GM10266 (cell line): ENCODE measurements around the gene SRSF3.
"Not testable (repeated sequence)": the region's sequence is repeated elsewhere in the genome, so short reads cannot be mapped to it uniquely, and the experiment has no call there.

Experiments used
- DNase-seq: peaks from one replicate; pipeline ENCODE4 v3.0.0; 2012; ENCODE audit errors: extremely low spot score
- CTCF ChIP-seq: IDR thresholded peaks from 2 replicates; pipeline ENCODE4 v1.5.1; 2012; ENCODE audit warnings: mild to moderate bottlenecking, low read depth; ENCODE audit not compliant: control insufficient read depth, insufficient read depth; ENCODE audit errors: missing control alignments

SRSF3 gene

GRCh38 chr6:36599791-36600209 lies 5.6 kb downstream of the SRSF3 start:
- DNase-seq = no peak

DNA sequence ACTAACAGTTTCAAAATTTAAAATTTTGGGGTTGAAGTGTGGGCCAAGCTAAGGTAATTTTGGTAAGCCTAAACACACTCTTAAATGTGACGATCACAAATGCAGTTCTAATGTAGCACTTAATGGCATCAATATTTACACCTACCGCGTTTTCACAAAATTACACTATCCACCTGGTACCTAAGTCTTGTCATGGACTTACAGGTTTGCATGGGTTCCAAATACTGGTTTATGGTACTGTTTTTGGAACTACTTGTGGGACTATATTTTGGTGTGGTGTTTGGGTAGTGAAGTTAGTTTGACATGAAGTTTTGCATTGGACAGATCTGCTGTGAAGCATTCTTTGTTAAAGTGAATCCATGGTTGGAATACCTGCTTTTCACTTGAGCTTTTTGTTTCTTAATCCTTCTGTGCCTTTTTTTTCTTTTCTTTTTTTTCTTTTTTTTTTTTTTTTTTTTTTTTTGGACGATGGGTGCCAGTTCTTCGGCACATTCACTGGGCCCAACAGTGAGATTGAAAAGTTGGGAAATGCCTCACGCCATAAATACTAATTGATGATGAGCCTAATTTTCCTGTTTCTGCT lies 6.5 kb downstream of the SRSF3 start:
- no peak for DNase-seq
- TF ChIP-seq CTCF = no peak

More at GRCh38 chr6:36599791-36600209, 5.6 kb downstream of the SRSF3 start:
- TF ChIP-seq CTCF = no peak

DNA sequence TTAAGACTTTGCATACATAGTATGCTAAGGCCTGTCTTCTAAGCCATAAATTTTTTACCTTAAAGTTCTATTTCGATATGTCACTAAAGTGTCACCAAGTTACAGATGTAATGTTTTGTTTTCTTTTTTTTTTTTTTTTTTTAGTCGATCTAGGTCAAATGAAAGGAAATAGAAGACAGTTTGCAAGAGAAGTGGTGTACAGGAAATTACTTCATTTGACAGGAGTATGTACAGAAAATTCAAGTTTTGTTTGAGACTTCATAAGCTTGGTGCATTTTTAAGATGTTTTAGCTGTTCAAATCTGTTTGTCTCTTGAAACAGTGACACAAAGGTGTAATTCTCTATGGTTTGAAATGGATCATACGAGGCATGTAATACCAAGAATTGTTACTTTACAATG lies 7.7 kb downstream of the SRSF3 start:
- DNase-seq = not testable (repeated sequence)

DNA sequence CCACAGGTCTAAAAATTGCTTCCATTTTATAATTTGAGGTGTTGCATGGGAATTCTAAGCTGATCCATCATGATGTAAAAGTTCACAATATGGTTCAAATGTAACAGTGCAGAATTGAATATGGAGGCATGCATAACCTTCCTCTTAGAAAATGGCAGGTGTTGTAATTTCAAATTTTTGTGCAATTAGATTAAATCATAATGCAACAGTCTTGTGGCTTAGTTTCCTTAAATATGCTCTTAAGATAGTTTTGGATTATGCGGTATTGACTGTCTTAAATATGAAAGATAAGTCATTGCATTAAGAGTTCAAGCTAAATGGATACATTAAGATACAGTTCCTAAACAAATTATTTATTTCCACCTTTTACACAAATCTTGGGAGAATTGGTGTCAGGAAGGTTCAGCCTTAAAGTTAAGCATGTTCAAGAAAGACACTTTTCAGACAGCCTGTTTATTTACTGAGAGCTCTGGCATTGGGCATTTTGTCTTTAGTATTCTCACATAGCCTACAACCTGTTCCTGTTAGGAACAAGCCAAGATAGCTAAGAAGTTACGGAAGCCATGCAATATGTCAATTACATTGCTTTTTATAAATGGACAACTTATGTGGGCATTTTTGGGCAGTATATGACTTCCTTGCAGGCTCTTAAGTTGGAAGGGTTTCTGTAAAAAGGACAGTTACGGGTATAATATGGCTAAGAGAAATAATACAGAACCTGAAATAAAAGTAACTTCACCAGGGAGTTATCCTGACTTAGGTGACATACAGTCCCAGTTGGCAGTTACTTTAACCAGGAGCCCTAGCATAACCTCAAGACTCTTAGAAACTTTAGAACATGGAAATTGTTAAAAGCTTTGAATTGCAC lies 9.3 kb downstream of the SRSF3 start:
- TF ChIP-seq CTCF = no peak

GRCh38 chr6:36604090-36605060 lies 10.2 kb downstream of the SRSF3 start:
- DNase-seq = no peak
- TF ChIP-seq CTCF = no peak

More for the DNA sequence above, 9.3 kb downstream of the SRSF3 start:
- no peak for DNase-seq

GRCh38 chr6:36605143-36605542 lies 11.0 kb downstream of the SRSF3 start:
- TF ChIP-seq CTCF = no peak
- no peak for DNase-seq
